Hepatocyte (in vitro differentiated cells): Measurements from ENCODE around the gene ATOH8.

Experiments
- CTCF ChIP-seq: fragments of 200-600 bp; sonication (generic); IDR thresholded peaks from 2 replicates; pipeline ENCODE4 v1.5.1; 2016; ENCODE audit warnings: antibody characterized with exemption, mild to moderate bottlenecking; ENCODE audit not compliant: poor library complexity
- EZH2 ChIP-seq: fragments of 200-600 bp; sonication (generic); IDR thresholded peaks from 2 replicates; pipeline ENCODE4 v1.6.1; 2016; ENCODE audit warnings: antibody characterized with exemption, mild to moderate bottlenecking, borderline replicate concordance
- EZH2phosphoT487 ChIP-seq: fragments of 200-600 bp; sonication (generic); IDR thresholded peaks from one replicate; pipeline ENCODE4 v1.6.1; 2018; ENCODE audit warnings: antibody characterized with exemption, mild to moderate bottlenecking, low read depth, moderate library complexity; ENCODE audit not compliant: unreplicated experiment, severe bottlenecking

- no peak for TF ChIP-seq EZH2
- TF ChIP-seq CTCF, result no peak
- no peak for TF ChIP-seq EZH2phosphoT487
Measured at GRCh38 chr2:85751627-85752026, 2.2 kb upstream of the ATOH8 start.
